GM10847 (cell line): ENCODE data around the gene LYPLA2.

Source experiments
- POLR2A ChIP-seq: IDR thresholded peaks from 2 replicates; pipeline ENCODE4 v1.6.1; 2011; ENCODE audit not compliant: insufficient read length; ENCODE audit errors: extremely low read depth

The LYPLA2 gene

DNA sequence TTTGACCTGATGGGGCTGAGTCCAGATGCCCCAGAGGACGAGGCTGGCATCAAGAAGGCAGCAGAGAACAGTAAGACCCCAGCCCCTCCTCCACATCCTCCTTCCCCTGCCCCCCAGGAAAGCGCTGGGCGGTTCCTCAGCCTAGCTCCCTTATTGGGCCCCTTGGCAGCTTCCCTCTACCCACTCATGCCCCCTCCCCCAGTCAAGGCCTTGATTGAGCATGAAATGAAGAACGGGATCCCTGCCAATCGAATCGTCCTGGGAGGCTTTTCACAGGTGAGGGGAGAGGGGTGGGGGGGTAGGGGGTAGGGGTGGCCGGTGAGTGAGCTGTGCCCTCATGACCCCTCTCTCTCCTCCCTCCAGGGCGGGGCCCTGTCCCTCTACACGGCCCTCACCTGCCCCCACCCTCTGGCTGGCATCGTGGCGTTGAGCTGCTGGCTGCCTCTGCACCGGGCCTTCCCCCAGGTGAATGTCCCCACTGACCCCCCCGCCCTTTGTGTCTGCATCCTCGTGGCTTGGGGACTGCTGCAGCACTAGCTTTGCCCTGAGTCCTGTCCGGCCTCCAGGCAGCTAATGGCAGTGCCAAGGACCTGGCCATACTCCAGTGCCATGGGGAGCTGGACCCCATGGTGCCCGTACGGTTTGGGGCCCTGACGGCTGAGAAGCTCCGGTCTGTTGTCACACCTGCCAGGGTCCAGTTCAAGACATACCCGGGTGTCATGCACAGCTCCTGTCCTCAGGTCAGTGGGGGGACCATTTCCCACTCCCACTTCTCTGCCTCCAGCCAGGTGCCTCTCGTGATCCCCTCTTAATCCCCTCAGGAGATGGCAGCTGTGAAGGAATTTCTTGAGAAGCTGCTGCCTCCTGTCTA is 3.2 kb downstream of the LYPLA2 start:
- TF ChIP-seq POLR2A, result no peak

DNA sequence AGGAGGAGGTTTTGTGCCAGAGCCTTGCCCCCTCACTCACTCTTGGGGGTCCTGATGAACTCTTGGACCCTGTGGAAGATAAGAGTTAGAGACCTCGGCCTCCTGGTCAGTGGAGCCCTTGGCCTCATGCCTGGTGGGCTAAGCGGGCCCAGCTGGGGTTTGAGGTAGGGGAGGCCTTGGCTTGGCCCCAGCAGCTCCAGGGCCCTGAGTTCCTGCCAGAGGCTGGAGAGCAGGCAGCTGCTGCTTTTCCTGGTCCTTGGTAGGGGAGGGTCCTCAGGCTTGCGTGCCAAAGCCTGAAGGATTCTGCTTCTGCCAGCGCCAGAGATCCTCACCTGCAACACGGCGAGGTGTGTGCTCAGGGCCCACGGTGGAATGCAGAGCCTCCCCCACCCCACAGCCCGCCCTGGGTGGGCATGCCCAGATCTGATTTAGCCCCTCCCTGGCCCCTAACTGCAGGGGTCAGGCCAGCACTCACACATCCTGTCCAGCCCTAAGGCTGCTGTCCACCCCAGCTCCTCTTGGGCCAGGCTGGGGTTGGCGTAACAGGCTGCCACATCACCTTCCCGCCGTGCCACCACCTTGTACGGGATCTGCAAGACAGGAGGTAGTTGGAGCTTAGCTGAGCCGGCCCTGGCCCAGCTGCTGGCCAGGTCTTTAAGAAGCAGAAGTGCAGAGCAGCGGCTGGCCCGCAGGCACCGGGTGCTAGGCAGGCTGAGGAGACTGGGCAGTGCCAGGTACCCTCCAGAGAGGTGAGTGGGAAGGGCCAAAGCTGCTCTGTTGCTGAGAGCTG is 4.9 kb downstream of the LYPLA2 start:
- no peak for TF ChIP-seq POLR2A

DNA sequence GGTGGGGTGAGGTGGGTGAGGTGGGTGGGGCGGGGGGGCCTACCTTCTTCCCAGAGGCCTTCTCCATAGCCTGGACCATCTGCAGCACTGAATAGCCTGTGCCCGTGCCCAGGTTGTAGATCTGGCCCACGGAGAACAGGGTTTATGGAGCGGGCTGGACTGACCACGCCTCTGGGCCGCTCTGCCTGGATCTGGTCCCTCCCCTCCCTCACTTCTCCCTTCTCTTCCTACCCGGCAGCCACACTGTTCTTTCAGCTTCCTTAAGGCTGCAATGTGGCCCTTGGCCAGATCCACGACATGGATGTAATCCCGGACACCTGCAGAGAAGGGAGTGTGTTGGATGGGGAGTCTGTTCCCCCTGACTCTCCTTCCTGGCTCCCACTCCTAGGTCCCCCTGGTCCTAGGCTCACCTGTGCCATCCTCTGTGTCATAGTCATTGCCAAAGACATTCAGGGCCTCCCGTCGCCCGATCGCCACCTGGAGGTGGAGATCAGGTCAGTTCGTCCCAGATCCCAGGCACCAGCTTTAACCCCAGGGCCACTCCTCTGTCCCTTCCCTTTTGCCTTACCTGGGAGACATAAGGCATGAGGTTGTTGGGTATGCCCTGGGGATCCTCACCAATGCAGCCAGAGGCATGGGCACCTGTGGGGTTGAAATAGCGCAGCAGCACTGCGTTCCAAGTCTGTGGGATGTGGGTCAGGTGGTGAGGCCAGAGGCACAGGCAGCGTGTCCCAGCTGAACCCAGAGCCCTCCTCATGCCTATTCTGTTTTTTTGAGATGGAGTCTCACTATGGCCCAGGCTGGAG is 5.7 kb downstream of the LYPLA2 start:
- TF ChIP-seq POLR2A, result no peak

DNA sequence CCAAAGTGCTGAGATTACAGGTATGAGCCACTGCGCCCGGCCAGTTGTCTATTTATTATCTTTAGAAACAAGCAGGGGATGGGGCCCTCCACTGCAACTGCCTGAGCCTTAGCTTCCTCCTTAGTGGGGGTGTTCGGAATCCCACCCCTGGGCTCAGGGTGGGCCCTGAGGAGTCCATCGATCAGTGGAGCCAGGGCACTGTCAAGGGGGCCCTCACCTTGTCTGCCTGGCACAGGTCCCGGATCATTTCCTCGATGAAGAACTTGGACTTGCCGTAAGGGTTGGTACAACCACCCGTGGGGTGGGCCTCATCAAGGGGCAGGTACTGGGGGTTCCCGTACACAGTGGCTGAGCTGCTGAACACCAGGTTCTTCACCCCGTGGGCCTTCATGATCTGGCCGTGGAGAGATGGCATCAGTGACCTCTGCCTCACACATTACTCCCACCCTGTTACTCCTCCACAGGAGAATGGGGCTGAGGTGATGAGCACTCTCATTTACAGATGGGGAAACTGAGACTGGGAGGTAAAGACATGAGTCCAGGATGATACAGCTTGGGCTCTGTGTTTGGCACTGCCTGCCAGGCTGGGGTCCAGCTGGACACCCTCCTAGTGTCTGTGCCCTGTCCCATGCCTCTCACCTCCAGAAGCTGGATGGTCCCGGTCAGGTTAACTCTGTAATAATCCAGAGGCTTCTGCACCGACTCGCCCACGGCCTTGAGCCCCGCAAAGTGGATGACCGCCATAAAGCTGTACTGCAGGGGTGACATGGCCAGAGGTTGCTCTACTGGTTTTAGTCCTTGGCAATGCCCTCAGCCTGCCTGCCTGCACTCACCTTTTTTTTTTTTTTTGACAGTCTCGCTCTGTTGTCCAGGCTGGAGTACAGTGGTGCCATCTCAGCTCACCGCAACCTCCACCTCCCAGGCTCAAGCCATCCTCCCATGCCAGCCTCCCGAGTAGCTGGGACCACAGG is 6.8 kb downstream of the LYPLA2 start:
- TF ChIP-seq POLR2A, result no peak

DNA sequence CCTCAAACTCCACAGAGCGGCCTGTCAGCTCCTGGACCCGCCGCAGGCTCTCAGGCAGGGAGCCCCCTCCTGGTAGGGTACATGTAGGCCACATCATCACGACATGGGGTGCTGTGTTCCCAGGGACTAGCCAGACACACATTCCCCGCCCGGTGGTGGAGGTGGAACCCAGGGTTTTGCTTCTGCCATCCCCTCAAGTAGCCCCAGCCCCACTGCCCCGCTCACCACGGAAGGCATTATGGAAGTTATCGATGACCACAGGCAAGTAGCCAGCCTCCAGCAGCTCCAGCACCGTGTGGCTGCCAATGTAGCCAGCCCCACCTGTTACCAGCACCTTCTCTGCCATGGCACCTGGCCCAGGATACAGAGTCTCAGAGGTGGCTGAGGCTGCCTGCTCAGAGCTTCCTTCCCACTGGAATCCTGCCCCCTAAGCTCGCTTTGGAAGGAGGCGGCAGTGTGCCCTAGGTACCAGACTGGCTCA is 7.8 kb downstream of the LYPLA2 start:
- no peak for TF ChIP-seq POLR2A

DNA sequence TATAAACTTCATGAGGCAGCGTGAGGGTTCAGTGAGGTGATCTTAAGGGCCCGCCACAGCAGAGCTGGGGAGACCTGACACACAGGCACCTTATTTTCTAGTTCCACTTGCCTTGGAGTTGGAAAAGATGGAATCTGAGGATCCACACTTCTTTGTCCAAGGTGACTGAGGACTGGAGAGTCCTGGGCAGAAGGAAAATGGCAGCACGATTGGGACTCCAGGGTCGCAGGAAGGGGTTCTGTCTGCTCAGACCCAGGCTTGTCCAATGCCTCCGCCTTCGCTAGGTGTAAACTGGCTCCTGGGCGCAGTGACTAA is 8.3 kb downstream of the LYPLA2 start:
- no peak for TF ChIP-seq POLR2A

DNA sequence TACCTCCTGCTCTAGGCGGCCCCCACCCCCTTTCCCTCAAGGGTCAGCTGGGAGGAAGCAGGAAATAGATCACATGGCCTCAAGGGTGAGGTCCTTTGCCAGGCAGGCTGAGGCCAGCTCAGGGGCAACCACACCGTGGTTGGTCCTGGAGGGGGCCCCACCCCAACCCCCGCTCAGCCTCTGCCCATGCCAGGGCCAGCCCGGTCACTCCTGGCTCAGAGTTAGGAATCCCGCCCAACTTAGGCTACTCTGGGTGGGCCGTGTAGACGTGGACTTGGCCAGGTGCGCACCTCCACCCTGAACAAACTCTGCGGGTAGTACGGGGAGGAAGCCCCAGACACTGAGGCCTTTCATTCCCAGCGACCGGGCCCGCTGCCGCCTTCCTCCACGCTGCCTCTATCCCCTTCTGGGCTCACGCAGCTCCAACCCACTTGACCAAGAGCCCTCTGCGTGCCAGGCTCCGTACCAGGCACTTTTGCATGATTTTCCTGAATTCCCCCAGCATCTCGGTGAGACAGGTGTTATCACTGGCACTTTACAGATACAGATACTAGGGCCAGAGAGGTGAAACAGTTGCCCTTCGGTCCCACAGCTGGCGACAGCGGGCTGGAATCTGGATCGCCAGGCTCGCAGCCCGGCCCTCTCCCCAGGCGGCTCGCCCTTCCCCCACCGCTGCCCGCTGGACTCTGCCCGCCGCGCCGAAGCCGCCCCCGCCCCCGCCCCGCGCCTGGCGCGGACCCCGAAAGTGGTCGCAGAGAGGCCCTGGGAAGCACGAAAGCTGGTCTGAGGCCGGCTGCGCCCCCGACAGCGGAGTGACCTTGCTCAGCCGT is 8.8 kb downstream of the LYPLA2 start:
- TF ChIP-seq POLR2A, result no peak

DNA sequence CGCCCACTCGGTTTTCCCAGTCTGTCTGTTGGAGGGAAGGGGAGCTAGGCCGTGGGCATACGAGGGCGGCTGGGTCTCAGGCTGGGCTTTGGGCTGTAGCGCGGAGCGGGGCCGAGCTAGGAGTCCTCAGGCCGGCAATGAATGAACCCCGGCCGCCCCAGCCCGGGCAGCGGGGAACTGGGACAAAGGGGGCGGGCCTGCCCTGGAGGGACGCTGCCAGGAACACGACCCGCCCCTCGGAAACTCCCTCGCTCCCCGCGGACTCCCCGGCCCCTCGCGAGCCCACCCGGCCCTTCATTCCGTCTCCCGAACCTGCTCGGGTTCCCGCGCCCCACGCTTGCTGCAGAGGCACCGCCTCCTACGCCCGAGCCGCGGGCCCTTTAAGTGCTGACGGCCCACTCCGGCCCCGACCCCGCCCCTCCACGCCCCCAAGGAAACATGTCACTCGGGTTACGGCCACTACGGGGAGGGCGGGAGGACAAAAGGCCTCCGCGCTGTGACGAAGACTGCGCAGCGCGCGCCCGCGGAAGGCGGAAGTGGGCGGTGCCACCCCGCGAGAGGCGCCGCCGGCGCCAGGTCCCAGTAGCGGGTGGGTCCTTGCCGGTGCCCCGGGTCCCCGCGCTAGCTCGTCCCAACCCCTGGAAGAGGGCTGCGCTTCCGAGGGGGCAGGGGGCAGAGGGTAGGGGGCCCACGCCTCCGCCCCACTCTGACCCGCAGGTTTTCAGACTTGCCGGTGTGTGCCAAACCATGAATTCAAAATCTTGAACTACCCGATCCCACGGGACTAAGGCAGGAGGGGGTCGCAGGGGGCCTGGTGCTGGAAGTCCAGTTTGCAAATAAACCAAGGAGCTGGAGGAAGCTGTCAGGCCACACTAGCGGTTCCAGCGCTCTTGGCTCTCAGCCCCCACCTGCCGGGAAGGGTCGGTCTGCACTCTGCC is 9.7 kb downstream of the LYPLA2 start, which contains the start of gene GALE:
Gene GALE, minus strand, starts transcription at position 355 of the 938 bp plus-strand sequence. CDS start 1,747 bp downstream, outside the sequence.
- TF ChIP-seq POLR2A, result peak; percentile 84

DNA sequence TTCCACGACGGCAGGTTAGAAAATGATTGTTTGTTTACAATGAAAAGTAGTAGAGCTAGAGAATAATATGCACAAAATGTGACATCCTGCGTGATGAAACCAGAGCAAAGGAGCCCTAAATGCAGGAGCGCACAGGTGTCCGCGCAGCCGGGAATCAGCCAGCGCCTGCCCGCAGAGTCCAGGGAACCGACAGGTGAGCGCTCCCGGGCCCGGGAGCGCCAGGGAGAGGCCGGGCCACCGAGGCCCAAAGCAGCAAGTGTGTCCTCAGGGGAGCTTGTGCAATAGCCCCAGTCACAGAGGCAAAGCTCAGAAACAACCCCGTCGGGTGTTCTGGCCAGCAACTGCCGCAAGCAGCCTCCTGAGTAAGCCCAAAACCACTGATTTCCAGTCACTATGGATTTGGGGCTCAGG is 10.4 kb downstream of the LYPLA2 start:
- no peak for TF ChIP-seq POLR2A

DNA sequence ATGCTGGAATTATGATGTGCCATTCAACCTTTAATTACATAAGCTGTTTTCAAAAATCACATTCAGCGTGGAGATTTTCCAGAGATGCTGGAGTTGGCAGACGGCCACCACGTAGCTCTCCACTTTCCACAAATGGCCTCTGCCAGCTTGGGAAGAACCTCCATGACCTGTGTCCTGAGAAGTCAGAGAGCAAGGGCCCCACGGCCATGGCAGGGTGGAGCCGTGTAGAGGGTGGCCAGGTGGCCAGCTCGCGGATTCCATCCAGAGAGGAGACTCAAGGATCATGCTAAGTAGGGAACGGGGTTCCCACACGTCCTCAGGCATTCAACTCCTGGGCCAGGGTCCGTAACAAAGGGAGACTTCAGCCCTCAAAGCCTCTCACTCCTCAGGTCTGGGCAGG is 10.9 kb downstream of the LYPLA2 start:
- TF ChIP-seq POLR2A, result no peak

DNA sequence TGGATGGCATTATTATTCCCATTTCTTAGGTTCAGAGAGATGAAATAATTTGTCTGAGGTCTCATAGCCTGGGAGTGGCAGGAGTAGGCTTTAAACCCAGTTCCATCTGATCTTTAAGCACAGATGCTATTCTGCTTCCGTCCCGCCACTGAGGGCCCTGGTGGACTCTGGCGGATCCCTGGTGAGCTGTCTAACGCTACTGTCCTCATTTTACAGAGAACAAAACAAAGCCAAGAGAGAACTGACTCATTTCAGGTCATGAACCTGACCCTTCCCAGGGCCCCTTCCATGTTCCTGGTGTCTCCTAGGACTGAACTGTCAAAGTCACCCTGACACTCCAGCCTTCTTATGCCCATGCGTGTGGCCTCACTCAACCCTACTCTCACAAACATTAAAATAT is 12.7 kb downstream of the LYPLA2 start:
- TF ChIP-seq POLR2A, result no peak

DNA sequence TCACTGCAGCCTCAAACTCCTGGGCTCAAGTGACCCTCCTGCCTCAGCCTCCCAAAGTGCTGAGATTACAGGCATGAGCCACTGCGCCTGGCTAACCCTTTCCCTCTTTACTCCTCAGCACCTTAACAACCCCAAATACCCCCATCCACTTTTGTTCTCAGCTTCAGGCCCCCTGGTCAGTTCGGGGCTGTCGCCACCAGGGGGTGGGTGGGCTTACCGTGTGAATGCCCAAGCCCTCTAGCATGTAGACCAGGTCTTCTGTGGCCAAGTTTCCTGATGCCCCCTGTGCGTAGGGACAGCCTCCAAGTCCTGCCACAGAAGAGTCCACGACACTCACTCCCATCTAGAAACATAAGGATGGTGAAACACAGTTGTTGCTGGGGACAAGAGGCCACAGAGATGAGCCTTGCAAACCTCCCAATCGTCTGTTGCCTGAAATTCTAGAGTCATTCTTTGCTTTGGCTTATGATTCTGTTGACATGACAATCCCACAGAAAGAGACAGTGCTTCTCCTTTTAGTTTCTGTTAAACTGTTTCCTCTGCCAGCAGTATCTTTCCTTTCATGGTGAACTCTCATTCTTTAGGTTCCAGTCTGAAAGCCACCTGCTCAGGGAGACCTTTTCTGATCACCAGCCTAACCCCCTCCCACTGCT is 13.4 kb downstream of the LYPLA2 start:
- no peak for TF ChIP-seq POLR2A
